ENCODE data around the gene SEMA4G.

The SEMA4G gene

GRCh38 chr10:101010329-101010728, 41.0 kb downstream of the SEMA4G start:
- Histone ChIP-seq H3K4me3 (ENCODE audit: low read depth, low read length) (no peak overlapping the region), H3K4me1 (peaks cover 18% of the 10 kb centered on the region), H3K27me3 (no peaks in the 10 kb centered on the region), H3K36me3 (peaks cover 18% of the 10 kb centered on the region), H3K9me3 (no peaks in the 10 kb centered on the region)
- no peak for DNase-seq
- TF ChIP-seq, protein P1, sequence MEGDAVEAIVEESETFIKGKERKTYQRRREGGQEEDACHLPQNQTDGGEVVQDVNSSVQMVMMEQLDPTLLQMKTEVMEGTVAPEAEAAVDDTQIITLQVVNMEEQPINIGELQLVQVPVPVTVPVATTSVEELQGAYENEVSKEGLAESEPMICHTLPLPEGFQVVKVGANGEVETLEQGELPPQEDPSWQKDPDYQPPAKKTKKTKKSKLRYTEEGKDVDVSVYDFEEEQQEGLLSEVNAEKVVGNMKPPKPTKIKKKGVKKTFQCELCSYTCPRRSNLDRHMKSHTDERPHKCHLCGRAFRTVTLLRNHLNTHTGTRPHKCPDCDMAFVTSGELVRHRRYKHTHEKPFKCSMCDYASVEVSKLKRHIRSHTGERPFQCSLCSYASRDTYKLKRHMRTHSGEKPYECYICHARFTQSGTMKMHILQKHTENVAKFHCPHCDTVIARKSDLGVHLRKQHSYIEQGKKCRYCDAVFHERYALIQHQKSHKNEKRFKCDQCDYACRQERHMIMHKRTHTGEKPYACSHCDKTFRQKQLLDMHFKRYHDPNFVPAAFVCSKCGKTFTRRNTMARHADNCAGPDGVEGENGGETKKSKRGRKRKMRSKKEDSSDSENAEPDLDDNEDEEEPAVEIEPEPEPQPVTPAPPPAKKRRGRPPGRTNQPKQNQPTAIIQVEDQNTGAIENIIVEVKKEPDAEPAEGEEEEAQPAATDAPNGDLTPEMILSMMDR (IDR thresholded peaks at IDR 0.05; ENCODE audit: low read depth, low read length): no peak

DNA sequence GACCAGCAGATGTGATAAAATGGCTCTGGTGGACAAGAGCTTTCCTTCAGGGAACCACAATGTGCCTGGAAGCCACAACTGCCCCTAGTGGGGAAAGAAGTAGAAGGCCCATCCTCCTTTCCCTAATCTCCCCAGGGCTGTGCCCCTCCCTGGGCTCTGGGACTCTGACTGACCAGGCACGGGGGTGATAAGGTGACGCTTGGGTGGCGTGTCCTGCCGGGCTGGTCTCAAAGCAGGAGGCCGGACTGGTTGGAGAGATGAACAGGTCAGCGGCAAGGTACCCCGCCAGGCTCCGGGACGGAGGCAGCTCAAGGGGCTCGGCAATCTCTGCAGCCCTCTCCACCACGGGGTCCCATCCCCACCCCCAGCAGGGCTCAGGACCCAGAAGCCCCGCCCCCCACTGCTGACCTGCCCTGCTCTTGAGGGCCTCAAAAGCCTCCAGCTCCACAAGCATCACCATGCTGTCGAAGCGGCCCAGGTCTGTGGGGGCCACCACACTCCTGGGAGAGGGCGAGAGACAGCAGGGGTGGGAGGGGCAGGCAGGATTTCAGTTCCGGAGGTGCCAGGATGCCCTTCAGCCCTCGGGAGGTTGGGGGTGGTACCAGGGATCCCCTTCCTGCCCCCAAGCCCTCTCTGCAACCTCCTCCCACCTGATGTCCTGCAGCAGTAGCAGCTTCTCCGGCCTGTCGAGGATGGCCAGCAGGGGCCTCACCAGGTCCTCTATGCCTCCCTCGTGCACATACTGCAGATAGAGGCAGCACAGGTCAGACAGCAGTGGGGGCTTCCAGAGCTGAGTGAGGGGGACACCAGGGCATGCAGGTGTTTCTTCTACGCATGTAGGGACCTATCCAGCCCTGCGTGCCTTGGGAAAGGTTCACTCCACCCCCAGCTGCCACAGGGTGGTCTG, 42.5 kb downstream of the SEMA4G start:
- peaks cover 18% of the 10 kb centered on the region for H3K4me1 ChIP-seq

DNA sequence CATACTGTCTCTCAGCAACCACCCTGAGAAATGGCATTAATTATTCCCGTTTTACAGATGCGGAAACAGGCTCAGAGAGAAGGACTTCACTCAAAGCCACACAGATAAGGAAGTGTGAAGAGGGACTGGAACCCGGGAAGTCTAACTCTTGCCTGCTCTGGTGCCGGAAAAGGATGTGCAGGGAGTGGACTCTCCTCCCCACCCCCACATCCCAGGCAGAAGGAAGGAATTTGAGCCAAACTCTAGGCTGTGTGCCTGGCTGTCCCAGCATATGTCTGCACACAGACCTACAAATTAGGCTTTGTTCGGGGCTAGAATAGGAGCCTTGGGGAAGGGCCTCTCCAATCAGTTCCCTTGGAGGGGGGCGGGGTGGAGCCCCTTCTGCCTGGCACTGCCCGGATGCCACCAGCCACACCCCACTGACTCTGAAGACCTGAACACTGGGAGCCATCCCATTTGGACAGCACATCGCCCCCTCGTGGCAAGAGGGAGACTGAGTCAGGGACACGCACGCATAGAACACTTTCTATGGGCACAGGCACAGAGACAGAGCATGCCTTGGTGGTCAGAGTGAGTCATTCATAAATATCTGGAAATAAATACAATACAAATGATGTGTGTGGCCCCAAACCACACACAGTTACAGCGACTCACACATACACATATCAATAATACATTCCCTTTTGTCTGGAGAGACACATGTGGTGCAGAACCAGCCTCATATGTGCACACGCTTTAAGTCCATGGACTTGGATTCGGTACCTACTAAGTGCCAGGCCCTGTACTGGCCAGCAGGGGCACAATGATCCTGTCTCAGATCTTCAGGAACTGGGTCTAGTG, 43.4 kb downstream of the SEMA4G start:
- peaks cover 13% of the 10 kb centered on the region for H3K4me1 ChIP-seq
- TF ChIP-seq, protein P1 (IDR thresholded peaks at IDR 0.05; ENCODE audit: low read depth, low read length): peak; percentile 87
- H3K4me3 ChIP-seq (ENCODE audit: low read depth, low read length): no peak overlapping the region

More for the DNA sequence above, 42.5 kb downstream of the SEMA4G start:
- no peaks in the 10 kb centered on the region for H3K9me3 ChIP-seq
- DNase-seq: no peak
- no peaks in the 10 kb centered on the region for H3K27me3 ChIP-seq
- no peak overlapping the region for H3K4me3 ChIP-seq (ENCODE audit: low read depth, low read length)
- peaks cover 4% of the 10 kb centered on the region; the same call in 1 of the 2 replicates for H3K36me3 ChIP-seq
- TF ChIP-seq, protein P1 (IDR thresholded peaks at IDR 0.05; ENCODE audit: low read depth, low read length): peak; percentile 48

DNA sequence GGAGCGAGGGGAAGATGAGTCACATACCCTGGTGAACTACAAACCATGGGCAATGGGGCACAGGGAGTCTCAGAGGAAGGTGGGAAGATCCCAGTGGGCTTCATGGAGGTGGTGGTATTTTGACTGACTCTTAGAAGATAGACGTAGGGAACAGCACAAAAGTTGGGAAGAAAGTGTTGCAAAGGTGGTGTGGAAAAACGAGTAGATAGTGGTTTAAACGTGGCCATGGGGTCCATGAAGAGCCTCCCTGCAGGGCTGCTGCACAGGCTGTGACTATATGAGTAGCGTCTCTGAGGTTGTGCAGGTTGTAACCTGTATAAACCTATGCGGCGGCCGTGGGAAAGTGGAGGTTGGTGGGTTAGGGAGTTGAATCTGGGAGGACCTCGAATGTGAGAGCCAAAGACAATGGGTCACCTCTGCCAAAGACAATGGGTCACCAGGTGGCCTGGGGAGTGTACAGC, 44.1 kb downstream of the SEMA4G start:
- Histone ChIP-seq H3K9me3 (no peaks in the 10 kb centered on the region), H3K27me3 (no peaks in the 10 kb centered on the region), H3K4me3 (ENCODE audit: low read depth, low read length) (no peak overlapping the region), H3K36me3 (no peaks in the 10 kb centered on the region), H3K4me1 (peaks cover 9% of the 10 kb centered on the region)
- TF ChIP-seq, protein P1 (IDR thresholded peaks at IDR 0.05; ENCODE audit: low read depth, low read length): no peak
- no peak for DNase-seq

More for the DNA sequence above, 43.4 kb downstream of the SEMA4G start:
- peak; percentile 90 for DNase-seq
- no peaks in the 10 kb centered on the region for H3K27me3 ChIP-seq
- no peaks in the 10 kb centered on the region for H3K36me3 ChIP-seq
- H3K9me3 ChIP-seq: no peaks in the 10 kb centered on the region

- TF ChIP-seq, protein P1 (IDR thresholded peaks at IDR 0.05; ENCODE audit: low read depth, low read length): peak; percentile 91
- Histone ChIP-seq H3K36me3 (no peaks in the 10 kb centered on the region), H3K9me3 (no peaks in the 10 kb centered on the region), H3K27me3 (no peaks in the 10 kb centered on the region), H3K4me1 (peaks cover 8% of the 10 kb centered on the region), H3K4me3 (ENCODE audit: low read depth, low read length) (no peak overlapping the region)
- peak; percentile 84 for DNase-seq
Observed at GRCh38 chr10:101014230-101014884, 45.1 kb downstream of the SEMA4G start.

Data from BE2C (cell line).